ENCODE measurements around the gene EEF2K.

Gene EEF2K

DNA sequence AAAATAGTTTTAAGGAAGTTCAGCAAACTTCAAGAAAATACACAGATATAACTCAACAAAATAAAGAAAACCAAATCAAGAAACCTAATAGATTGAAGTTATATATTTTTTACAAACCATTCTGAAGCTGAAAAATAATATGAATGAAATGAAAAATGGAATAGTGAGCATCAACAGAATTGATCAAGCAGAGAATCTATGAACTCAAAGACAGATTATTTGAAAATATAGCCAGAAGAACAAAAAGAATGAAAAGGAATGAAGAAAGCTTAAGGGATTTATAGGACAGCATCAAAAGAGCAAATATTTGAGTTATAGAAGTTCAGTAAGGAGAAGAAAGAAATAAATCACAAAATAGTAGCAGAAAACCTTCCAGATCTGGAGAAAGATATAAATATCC, 130.5 kb downstream of the EEF2K start:
- no peak for DNase-seq
- in situ Hi-C loops (cut with HindIII; ENCODE audit: low pct_ligation_motif_present, low pct_unique_long_range_greater_than_20kb, low sequenced_read_pairs): no loop called here

DNA sequence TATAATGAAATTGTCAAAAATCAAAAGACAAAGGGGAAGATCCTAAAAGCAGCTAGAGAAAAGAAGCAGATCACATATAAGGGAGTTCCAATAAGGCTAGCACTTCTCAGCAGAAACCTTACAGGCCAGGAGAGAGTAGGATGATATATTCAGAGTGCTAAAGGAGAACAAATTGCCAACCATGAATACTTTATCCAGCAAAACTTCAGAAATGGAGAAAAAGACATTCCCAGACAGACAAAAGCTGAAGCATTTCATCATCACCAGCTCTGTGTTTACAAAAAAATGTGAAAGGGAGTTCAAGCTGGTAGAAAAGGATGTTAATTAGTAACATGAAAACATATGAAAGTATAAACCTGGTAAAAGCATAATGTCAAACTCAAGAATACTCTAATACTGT, 131.0 kb downstream of the EEF2K start:
- DNase-seq: no peak
- in situ Hi-C loops (cut with HindIII; ENCODE audit: low pct_ligation_motif_present, low pct_unique_long_range_greater_than_20kb, low sequenced_read_pairs): no loop called here

DNA sequence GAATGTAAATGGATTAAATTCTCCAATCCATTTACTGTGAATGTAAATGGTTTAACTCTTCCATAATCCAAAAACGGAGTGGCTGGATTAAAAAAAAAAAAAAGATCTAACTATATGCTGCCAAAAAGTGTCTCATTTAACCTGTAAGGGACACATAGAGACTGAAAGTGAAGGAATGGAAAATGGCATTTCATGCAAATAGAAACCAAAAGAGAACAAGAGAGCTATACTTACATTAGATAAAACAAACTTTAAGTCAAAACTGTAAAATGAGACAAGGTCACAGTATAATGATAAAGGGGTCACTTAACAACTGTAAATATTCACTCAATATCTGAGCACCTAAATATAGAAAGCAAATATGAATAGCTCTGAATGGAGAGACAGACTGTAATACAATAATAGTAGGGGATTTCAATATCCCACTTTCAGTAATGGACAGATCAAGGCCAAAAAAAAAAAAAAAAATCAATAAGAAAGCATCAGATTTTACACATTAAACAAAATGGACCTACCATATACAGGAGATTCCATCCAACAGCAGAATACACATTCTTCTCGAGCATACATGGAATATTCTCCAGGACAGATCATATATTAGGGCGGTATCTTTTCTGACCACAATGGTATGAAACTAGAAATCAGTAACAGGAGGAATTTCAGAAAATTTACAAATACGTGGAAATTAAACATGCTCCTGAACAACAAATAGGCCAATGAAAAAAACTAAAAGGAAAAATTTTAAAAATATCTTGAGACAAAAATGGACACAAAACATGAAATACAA, 132.0 kb downstream of the EEF2K start:
- in situ Hi-C loops (cut with HindIII; ENCODE audit: low pct_ligation_motif_present, low pct_unique_long_range_greater_than_20kb, low sequenced_read_pairs): no loop called here
- DNase-seq: no peak
